Fibroblast of lung (primary cell): ENCODE results near the gene GNG3. TPM values are rescaled to one million over a fixed set of nuclear protein-coding genes. Genes with fewer than 3 reads are reported as not detected.
A peak's percentile ranks its signal among the peaks of the same experiment; 100 is the strongest.
"Not testable (repeated sequence)": the region's sequence is repeated elsewhere in the genome, so short reads cannot be mapped to it uniquely, and the experiment has no call there.

Experiments used
- DNase-seq, 2 donors: peaks; one replicate each; pipeline versions ENCODE4 v3.0.0 to v3.0.0-alpha.2; 2010; ENCODE audit warnings: low read depth in 2 of 2
- H2AFZ ChIP-seq: 2 replicates; pipeline ENCODE4 v1.5.1; 2012; ENCODE audit warnings: low read length, control low read depth, inconsistent platforms
- H3K27ac ChIP-seq: 2 replicates; pipeline ENCODE4 v1.5.1; 2011; ENCODE audit warnings: low read length, control low read depth; ENCODE audit not compliant: insufficient read depth
- H3K27me3 ChIP-seq: 2 replicates; pipeline ENCODE4 v1.5.1; 2011; ENCODE audit warnings: mild to moderate bottlenecking, low read length; ENCODE audit not compliant: control insufficient read depth, insufficient read depth
- H3K36me3 ChIP-seq: 2 replicates; pipeline ENCODE4 v1.5.1; 2011; ENCODE audit warnings: low read length; ENCODE audit not compliant: control insufficient read depth, insufficient read depth
- H3K4me1 ChIP-seq: 2 replicates; pipeline ENCODE4 v1.5.1; 2011; ENCODE audit warnings: low read length; ENCODE audit not compliant: control insufficient read depth, insufficient read depth; ENCODE audit errors: extremely low read depth
- H3K4me2 ChIP-seq: 2 replicates; pipeline ENCODE4 v1.5.1; 2011; ENCODE audit warnings: low read length, control low read depth; ENCODE audit not compliant: insufficient read depth; ENCODE audit errors: extremely low read depth
- H3K4me3 ChIP-seq, 4 experiments: fragments of 200-600 bp in 1 of 4; sonication (generic) in 1 of 4; replicated peaks in 1 of 4; 2 replicates each; pipeline ENCODE4 v1.5.1; 2011 to 2016; ENCODE audit warnings: low read length in 4 of 4, low read depth in 3 of 4, mild to moderate bottlenecking in 3 of 4, control low read depth in 2 of 4, inconsistent platforms in 1 of 4, mixed read lengths in 1 of 4; ENCODE audit not compliant: insufficient read depth in 1 of 4; ENCODE audit errors: control extremely low read depth in 1 of 4
- H3K79me2 ChIP-seq: 2 replicates; pipeline ENCODE4 v1.5.1; 2012; ENCODE audit warnings: mild to moderate bottlenecking, low read length, inconsistent platforms; ENCODE audit not compliant: control insufficient read depth, insufficient read depth
- H3K9ac ChIP-seq: 2 replicates; pipeline ENCODE4 v1.5.1; 2011; ENCODE audit warnings: mild to moderate bottlenecking, low read length, control low read depth; ENCODE audit not compliant: insufficient read depth
- H3K9me3 ChIP-seq: 2 replicates; pipeline ENCODE4 v1.5.1; 2012; ENCODE audit warnings: low read depth, low read length; ENCODE audit not compliant: control insufficient read depth, insufficient read depth
- H4K20me1 ChIP-seq: 2 replicates; pipeline ENCODE4 v1.5.1; 2011; ENCODE audit warnings: low read length; ENCODE audit not compliant: control insufficient read depth, insufficient read depth; ENCODE audit errors: extremely low read depth
- EZH2 ChIP-seq: IDR thresholded peaks from 2 replicates; pipeline ENCODE4 v1.5.1; 2012; ENCODE audit warnings: low read length, control low read depth, mild to moderate bottlenecking; ENCODE audit errors: missing control alignments
- polyA plus RNA-seq, 2 donors: library from polyadenylated mRNA; depleted of rRNA in 1 of 2; stranded (reverse) in 1 of 2; unstranded in 1 of 2; fragments of >200 nt; gene quantifications; 2 replicates each; pipeline ENCODE4 v1.2.1, GENCODE V29; 2011 to 2012; ENCODE audit warnings: missing spikeins in 1 of 2
- total RNA-seq: library from RNA; depleted of rRNA; stranded (reverse); fragments of >200 nt; gene quantifications from 2 replicates; pipeline ENCODE4 v1.2.1, GENCODE V29; 2014
- TF ChIP-seq, protein P1 (sequence below), 2 donors: IDR thresholded peaks in 1 of 2; conservative IDR thresholded peaks in 1 of 2; 1 replicate in 1 of 2; 2 replicates in 1 of 2; pipeline ENCODE4 v1.5.1; 2011 to 2012; ENCODE audit warnings: low read length in 2 of 2, control low read depth in 1 of 2, inconsistent platforms in 1 of 2, low read depth in 1 of 2, mild to moderate bottlenecking in 1 of 2

GNG3 gene
- total and polyA plus RNA-seq, 2 donors (not counting 1 experiment from before 2014, with no cell fraction given) = not detected

DNA sequence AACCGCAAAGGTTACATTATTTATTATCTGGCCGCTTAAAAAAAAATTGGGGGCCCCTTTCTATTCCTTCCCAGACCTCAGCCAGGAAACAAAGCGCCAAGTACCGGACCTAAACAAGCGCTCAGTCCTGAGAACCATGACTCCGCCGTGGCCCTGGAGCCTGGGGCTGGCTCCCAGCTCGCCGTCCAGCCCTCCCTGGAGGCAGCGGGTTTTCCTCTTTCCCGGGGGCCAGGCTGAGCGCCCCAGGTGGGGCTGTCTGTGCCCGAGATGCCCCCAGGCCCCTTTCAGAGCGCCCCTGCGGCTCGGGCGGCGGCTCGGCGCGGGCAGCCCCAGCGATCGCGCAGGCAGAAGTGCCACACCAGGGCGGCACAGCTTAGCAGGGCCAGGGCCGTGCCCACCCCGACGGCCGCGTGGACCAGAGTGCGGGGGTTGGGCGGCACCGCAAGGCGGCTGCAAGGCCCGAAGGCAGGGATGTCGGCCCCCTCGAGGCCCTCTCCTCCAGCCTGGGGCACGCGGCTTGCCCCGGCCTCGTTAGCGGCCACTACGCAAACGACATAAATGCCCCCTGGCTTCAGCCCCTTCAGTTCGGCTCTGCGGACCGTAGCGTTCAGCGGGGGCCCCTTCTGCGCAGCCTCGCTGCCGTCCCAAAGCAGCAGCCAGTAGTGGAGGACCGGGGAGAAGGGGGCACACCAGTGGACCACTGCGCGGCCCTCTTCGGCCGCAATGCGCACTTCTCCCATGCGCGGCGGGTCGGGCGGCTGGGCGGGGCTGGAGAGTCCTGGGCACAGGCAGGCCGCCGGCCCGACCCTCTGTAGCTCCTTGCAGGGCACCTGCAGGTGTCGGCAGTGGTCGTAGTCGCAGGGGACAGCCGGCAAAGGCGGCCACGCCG is 19.7 kb upstream of the GNG3 start:
- Histone ChIP-seq H3K79me2 (no peaks in the 10 kb centered on the region), H3K9ac (peak overlapping the region; percentile 7), H3K4me3 (peak overlapping the region; percentile 33 to 67 (median 52)), H3K9me3 (no peaks in the 10 kb centered on the region), H3K27me3 (no peaks in the 10 kb centered on the region), H3K4me2 (peak overlapping the region; percentile 83), H4K20me1 (no peaks in the 10 kb centered on the region), H2AFZ (peak overlapping the region; percentile 33), H3K27ac (no peak overlapping the region), H3K4me1 (peaks cover 9% of the 10 kb centered on the region), H3K36me3 (peaks cover 16% of the 10 kb centered on the region)
- no peak for DNase-seq
- TF ChIP-seq, protein P1, sequence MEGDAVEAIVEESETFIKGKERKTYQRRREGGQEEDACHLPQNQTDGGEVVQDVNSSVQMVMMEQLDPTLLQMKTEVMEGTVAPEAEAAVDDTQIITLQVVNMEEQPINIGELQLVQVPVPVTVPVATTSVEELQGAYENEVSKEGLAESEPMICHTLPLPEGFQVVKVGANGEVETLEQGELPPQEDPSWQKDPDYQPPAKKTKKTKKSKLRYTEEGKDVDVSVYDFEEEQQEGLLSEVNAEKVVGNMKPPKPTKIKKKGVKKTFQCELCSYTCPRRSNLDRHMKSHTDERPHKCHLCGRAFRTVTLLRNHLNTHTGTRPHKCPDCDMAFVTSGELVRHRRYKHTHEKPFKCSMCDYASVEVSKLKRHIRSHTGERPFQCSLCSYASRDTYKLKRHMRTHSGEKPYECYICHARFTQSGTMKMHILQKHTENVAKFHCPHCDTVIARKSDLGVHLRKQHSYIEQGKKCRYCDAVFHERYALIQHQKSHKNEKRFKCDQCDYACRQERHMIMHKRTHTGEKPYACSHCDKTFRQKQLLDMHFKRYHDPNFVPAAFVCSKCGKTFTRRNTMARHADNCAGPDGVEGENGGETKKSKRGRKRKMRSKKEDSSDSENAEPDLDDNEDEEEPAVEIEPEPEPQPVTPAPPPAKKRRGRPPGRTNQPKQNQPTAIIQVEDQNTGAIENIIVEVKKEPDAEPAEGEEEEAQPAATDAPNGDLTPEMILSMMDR (conservative IDR thresholded peaks at IDR 0.05 in 1 of 2, IDR thresholded peaks at IDR 0.05 in 1 of 2; ENCODE audit: low read depth in 1 of 2, low read length in 2 of 2) = no peak
- TF ChIP-seq EZH2 = no peak

DNA sequence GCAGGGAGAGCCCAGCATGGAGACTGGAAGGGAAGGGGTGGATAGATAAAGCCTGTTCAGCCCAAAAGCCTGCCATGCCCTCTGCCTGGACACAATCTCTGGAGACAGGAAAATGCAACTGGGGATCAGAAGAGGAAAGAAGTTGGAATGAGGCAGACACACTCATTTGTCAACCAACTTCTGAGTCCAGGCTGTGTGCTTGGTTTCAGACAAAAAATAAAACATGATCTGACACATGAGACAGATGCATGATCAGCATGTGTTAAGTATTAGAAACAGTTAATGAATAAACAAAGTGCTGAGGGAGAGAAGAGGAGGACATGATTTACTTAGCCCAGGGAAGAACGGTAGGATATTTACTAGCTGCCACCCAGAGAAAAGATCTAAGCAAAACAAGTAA is 19.0 kb upstream of the GNG3 start:
- peaks cover 16% of the 10 kb centered on the region for H3K36me3 ChIP-seq
- peak overlapping the region; percentile 83 for H3K4me2 ChIP-seq
- peak overlapping the region; percentile 46 for H3K27ac ChIP-seq
- H3K9me3 ChIP-seq = no peaks in the 10 kb centered on the region
- H3K4me1 ChIP-seq = peaks cover 9% of the 10 kb centered on the region
- no peak for TF ChIP-seq EZH2
- TF ChIP-seq, protein P1 (conservative IDR thresholded peaks at IDR 0.05 in 1 of 2, IDR thresholded peaks at IDR 0.05 in 1 of 2; ENCODE audit: low read depth in 1 of 2, low read length in 2 of 2) = no peak
- H3K79me2 ChIP-seq = no peaks in the 10 kb centered on the region
- peak overlapping the region; percentile 33 to 67 (median 52) for H3K4me3 ChIP-seq
- peak overlapping the region; percentile 33 for H2AFZ ChIP-seq
- H3K9ac ChIP-seq = peak overlapping the region; percentile 4
- DNase-seq = no peak
- no peaks in the 10 kb centered on the region for H4K20me1 ChIP-seq
- no peaks in the 10 kb centered on the region for H3K27me3 ChIP-seq

DNA sequence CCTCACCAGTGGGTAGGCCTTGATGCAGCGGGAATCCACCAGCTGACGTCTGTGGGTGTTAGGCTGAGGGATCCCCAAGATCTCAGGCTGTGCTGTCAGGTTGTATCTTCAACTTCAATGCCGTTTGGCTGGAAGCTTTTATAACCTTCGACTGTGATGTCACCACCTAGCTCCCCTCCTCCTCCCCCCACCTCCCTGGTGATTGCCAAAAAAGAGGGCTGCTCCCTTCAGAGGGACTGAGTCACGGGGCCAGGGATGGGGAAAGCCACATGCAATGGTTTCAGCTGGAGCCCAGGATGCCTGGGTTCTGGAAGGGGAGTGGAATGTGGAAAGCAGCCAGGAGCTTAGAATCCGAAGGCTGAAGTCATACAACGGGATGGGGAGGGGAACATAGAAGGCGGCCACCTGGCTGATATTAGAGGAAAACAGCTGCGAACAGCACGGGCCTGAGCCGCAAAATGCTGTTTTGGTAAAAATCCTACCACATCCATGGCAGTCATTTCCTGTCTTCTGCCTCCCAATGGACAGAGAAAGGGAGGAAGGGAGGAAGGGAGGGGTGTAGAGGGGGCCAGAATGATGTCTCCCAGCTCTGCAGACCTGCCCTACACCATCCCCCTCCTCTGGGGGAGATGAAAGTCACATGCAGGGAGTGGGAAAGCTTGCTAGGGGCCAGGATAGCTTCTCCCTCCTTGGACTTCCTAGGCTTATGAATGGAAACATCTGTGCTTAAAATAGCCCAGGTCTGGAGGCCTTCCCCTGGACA is 17.9 kb upstream of the GNG3 start, which contains the start of gene LRRN4CL:
LRRN4CL (minus strand) TSS at position 110 of the 763 bp plus-strand sequence. CDS start 1,022 bp downstream, outside the sequence.
- H3K36me3 ChIP-seq = peaks cover 16% of the 10 kb centered on the region
- no peaks in the 10 kb centered on the region for H3K9me3 ChIP-seq
- H2AFZ ChIP-seq = peak within 1 kb of the TSS; percentile 33
- peak; percentile 91 to 92 for DNase-seq
- H3K9ac ChIP-seq = peak within 1 kb of the TSS; percentile 25
- peaks cover 9% of the 10 kb centered on the region for H3K4me1 ChIP-seq
- no peaks in the 10 kb centered on the region for H3K27me3 ChIP-seq
- H3K4me3 ChIP-seq = peak within 1 kb of the TSS; percentile 33 to 67 (median 52)
- TF ChIP-seq, protein P1 (conservative IDR thresholded peaks at IDR 0.05 in 1 of 2, IDR thresholded peaks at IDR 0.05 in 1 of 2; ENCODE audit: low read depth in 1 of 2, low read length in 2 of 2) = no peak
- H4K20me1 ChIP-seq = no peaks in the 10 kb centered on the region
- H3K27ac ChIP-seq = peak within 1 kb of the TSS; percentile 64
- H3K4me2 ChIP-seq = peak within 1 kb of the TSS; percentile 83
- no peaks in the 10 kb centered on the region for H3K79me2 ChIP-seq

DNA sequence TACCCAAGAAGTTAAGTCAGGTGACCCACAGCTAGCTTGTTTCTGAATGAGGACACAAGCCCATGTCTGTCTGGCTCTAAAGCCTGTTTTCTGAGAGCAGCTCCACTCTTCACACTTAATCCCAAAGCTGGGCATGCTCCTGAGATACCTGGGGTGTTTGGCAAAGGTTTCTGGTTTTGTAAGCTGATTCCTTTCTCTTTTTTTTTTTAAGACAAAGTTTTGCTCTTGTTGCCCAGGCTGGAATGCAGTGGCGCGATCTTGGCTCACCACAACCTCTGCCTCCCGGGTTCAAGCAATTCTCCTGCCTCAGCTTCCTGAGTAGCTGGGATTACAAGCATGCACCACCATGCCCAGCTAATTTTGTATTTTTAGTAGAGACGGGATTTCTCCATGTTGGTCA is 13.9 kb upstream of the GNG3 start:
- not testable (repeated sequence) for H3K9me3 ChIP-seq, H3K79me2 ChIP-seq, H3K4me1 ChIP-seq, H3K4me3 ChIP-seq, H3K4me2 ChIP-seq, H3K27ac ChIP-seq, H3K27me3 ChIP-seq, DNase-seq, H3K9ac ChIP-seq, H4K20me1 ChIP-seq, H2AFZ ChIP-seq
- peaks cover 16% of the 10 kb centered on the region for H3K36me3 ChIP-seq
